CD4-positive, alpha-beta T cell treated with Interleukin-15 for 1 hour (primary cell): Measurements from ENCODE around the gene SIVA1.
"Not testable (repeated sequence)": the region's sequence is repeated elsewhere in the genome, so short reads cannot be mapped to it uniquely, and the experiment has no call there.

ENCODE experiments used
- DNase-seq: peaks from one replicate; pipeline ENCODE4 v3.0.0-alpha.2; 2020

Gene SIVA1

DNA sequence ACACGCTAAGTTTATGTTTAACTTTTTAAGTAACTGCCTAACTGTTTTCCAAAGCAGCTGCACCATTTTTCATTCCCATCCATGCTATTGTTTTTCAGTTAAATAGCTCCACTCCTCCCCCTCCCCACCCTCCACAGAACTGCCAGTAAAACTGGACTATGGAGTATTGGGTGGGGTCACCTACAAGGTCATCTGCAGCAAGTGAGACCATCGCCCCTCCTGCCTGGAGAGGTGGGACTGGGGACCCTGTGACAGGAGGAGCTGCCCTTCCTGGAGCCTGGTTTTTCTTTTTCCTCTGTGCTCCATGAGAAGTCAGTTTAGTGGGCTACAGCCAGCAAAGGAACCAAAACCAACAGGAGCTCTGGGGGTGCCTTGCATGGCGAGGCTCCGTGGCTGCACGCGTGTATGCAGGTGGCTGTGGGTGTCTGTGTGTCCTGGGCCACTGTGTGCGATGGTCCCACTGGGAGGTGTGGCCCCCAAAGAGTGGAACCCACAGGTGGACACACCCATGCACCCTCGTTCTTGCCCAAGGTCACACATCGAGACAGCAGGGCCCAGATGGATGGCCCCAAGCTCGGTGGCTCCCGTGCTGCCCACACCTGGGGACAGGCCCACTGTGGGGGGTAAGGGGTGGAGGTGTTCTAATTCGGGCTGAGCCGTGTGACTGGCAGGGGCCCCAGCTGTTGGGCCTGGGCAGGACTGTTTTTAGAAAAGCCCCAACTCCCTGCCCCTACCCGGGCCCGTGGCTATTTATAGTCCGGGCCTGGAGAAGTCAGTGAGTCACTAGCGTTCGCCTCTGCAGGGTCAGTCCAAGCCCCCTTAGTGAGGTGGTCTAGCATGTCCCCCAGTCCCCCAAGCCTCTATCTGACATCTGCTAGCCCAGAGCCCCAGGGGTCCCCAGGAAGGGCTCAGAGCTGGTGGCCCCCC is 31.2 kb upstream of the SIVA1 start:
- DNase-seq, result no peak

DNA sequence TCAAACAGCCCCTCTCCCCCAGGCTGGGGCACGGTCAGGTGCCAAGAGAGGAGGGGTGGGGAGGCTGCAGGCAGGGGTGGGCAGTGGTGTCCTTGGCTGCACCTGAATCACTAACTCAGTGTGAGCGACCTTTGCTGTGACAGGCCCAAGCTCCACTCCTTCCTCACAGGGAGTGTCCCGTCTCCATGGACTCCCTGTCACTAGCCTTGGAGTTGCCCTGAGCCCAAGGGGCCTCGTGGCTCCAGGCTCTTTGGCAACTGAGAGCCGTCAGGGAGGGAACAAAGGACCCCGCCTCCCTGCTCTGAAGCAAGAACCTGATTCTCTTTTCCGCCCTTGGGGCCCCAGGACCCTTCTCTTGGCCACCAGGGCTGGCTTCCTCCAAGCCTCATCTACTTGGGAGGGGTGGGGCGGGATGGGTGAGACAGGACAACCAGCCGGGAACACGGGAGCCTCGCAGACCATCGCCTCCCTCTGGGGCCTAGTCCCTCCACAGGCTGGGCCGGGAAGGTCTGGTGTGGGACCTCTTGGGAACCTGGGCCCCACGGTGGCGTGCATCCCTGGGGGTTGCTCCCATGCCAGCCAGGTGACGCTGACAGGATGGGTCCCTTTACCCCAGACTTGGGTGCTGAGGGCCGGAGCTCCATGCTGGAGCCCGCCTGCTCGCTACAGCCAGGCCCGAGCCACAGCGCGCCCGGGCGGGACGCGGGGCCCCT is 29.9 kb upstream of the SIVA1 start:
- no peak for DNase-seq

DNA sequence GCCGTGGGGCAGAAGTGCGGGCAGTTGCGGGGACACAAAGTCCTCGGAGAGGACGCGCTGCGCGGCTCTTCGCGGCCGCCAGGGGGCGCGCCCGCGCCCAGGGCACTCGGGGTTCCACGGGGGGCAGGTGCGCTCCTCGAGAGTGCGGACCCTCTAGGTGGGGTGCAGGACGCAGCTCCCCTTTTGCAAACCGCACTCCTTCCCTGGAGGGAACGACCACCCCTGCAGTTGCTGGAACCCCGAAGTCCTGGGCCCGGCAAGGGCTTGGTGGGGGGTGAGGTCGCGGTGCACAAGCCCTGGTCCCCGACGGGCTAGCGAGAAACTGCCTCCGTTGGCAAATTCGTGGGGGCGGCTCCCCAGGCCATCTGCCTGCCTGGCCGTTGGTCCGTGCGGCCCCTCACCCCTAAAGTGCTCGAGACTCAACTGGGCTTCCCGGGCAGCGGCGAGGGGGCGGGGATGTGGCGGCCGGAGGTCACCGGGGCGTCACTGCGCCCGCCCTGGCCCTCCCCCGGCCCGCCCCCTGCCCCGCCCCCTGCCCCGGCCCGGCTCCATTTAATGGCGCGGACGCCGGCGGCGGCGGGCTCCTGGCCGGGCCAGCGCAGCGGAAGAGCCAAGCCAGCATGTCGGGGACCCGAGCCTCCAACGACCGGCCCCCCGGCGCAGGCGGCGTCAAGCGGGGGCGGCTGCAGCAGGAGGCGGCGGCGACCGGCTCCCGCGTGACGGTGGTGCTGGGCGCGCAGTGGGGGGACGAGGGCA is 29.1 kb upstream of the SIVA1 start, which contains the start of gene ADSS1:
ADSS1 (plus strand) TSS at position 579 of the 756 bp plus-strand sequence; CDS start at position 621, 42 bp downstream.
- peak; percentile 48 for DNase-seq

DNA sequence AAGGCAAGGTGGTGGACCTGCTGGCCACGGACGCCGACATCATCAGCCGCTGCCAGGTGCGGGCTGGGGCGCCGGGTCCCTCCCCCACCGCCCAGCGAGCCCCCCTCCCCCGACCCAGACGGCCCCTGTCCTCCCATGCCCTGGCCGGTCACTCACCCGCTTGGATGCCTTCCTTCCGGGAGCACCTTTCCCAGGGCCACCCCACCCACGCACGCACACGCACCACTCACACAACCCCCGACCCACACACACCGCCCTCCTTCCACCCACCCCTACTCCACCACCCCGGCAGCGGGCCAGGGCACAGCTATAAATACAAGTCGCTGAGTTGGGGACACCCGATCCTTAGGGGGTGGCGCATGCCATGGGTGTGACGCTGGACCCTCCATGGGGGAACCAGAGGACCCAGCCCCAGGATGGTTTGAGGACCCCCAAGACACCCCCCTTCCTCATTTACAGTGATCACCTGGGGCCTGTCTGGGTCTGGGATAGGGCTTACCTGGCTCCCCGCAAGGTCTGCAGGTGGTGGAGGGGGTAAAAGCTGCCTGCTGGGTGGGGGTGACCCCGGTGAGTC is 28.5 kb upstream of the SIVA1 start:
- DNase-seq, result no peak

DNA sequence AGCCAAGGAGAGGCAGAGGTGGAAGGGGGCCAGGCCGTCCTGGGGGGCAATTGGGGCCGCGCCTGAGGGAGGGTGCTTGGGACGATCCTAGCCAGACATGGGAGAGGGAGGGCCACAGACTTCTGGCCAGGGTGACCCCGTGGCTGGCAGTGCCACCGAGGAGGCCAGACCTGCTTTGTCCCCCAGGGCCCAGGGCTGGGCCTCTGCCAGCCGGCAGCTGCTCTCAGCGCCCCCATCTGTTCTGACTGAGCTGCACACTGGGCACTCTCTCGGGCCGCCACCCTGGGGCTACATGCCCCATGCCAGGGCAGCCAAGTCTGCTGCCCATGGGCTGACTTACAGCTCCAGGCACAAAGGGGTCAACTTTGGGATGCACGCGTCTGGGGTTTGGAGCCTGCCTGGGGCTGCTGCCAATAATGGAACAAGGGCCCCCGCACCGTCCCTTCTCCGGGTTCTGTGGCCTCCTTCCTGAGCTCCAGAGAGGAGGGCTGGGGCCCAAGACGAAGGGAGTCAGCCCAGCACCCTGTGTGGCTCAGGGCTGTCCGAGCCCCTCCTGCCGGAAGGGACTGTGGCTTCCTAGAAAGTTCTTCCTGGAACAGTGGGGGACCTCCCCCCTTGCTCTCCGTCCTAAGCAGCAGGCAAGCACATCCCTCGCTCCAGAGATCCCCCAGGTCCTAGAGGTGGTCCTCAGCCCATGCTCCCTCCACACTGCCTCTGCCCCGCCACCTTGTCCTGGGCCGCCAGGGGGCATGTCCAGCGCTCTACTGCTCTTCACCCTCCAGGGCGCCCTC is 27.8 kb upstream of the SIVA1 start:
- DNase-seq, result no peak

DNA sequence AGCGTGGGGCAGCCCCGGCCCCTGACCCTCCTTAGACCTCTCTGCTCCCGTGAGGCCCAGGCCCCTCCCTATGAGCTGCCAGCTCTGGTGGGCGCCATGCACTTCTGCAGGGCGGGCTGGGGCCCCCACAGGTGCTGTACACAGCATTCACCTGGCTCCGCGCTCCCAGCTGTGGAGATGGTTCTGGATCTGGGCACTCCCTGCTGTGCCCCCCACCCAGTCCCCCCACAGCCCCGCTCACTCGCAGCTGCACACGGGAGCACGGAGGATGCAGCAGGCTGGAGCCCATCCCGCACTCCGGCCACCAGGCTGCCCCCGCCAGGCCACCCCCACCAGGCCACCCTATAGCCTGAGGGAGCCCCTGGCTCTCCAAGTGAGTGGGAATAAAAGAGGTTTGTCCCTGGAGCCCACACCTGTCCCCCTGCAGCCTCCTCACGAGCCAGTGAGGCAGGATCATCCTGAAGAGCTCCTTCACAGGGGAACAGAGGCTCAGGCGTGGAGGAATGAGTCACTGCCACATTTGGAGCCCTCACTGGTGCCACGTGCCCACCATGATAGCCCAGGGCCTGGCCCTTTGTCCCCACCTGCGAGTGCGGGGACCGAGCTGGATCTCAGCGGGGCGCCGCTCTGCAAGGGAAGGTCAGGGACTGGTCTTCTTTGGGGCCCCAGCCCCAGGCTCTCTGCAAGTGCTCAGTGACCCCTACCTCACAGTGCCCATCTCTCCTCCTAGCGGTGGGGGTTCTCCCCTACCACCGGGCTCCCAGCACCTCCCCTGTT is 27.0 kb upstream of the SIVA1 start:
- DNase-seq, result no peak

DNA sequence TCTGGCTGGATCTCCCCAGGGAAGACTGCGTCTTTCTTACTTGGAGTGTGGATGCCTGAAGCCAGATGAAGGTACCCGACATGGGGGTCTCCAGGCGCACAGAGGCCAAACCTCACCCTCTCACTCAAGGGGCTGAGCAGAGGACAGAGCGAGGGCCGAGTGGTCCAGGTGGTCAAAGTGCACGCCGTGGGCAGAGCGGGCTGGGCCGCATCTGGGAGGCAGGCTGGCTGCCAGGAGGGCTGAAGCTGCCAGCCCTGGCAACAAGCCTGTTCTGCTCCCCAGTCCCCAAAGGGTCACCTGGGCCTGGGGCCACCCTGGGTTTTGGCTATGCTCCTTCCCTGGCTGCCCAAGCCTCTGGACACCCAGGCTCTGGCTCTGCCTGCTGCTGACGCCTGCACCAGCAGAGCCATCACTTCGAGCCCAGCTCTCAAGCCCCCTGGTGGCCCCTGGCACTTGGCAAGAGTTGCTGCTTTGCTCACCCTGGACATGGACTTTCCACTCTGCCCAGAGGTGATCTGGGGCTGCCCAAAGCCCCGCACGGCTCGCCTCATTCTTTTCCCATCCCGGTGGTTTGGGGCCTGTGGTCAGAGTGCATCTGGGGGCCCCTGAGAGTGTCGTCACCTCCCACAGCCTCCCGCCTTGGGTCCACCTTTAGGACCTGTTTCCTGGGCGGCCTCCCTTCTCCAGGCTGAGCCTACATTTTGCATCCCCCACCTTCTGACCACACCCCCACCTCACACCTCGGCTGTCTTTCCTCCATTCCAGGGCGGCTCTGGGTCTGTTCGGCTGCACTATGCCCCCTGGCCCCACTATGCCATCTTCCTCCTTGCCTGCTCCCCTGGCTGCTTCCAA is 26.1 kb upstream of the SIVA1 start:
- no peak for DNase-seq

DNA sequence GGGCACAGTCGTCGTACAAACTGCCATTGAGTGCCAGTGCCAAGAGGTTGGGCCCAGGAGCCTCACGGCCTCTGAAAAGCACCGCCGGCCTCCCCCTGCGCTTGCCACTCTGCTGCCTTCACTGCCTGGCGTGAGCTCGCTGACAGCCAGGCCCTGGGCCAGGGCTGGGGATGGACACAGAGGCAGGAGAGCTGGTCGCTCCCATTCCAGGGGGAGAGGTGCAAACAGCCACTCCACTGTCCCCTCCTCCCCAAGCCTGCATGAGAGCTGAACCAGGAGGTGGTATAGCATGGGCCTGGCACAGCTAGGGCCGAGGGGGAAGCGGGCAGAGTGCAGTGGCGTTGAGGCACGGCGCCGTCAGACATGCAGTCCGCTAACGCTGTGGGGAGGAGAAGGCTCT is 24.3 kb upstream of the SIVA1 start:
- DNase-seq, result no peak

DNA sequence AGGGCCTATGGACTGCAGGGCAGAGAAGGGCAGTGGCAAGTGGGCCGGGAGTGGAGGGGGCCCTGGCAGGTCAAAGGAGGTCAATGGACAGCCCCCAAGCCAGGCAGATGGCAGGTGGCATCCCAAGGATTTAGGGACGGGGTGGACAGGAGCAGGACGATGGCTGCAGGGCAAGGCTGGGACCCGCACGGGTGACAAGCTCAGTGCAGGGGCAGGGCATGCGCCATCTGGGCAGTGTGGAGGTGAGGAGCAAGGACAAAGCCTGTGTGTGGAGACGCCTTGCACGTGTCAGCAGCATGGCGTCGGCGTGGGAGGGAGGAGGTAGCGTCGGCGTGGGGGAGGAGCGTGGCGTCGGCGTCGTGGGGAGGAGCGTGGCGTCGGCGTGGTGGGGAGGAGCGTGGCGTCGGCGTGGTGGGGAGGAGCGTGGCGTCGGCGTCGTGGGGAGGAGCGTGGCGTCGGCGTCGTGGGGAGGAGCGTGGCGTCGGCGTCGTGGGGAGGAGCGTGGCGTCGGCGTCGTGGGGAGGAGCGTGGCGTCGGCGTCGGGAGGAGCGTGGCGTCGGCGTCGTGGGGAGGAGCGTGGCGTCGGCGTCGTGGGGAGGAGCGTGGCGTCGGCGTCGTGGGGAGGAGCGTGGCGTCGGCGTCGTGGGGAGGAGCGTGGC is 23.6 kb upstream of the SIVA1 start:
- DNase-seq, result not testable (repeated sequence)

DNA sequence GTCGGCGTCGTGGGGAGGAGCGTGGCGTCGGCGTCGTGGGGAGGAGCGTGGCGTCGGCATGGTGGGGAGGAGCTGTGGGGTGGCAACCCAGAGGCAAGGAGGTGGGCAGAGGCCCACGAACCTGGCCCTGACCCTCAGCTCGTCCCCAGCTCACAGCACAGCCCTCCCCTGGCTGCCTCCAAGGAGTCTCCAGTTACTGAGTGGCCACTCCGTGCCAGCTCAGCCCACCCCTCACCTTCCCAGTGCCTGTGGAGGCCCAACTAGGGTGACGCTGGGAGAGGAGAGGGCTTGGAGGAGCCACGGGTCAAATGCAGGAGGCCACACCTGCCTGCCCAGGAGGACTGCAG is 23.1 kb upstream of the SIVA1 start:
- no peak for DNase-seq

DNA sequence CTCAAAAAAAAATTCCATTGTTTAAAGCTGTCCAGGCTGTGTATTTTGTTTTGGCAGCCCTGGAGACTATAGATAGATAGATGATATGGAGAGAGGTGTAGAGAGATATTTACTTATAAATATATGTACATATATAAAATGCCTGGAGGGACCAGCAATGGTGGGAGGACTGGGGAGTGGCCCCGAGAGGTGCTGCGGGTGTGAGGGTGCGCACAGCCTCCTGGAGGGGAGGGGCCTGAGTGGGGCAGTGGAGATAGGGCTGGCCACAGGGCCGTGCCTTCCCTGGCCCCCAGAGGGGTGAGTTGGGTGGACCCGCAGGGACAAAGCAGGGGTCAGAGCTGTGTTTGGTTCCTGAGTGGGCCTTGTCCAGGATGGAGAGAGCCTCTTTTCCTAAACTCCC is 22.5 kb upstream of the SIVA1 start:
- no peak for DNase-seq

DNA sequence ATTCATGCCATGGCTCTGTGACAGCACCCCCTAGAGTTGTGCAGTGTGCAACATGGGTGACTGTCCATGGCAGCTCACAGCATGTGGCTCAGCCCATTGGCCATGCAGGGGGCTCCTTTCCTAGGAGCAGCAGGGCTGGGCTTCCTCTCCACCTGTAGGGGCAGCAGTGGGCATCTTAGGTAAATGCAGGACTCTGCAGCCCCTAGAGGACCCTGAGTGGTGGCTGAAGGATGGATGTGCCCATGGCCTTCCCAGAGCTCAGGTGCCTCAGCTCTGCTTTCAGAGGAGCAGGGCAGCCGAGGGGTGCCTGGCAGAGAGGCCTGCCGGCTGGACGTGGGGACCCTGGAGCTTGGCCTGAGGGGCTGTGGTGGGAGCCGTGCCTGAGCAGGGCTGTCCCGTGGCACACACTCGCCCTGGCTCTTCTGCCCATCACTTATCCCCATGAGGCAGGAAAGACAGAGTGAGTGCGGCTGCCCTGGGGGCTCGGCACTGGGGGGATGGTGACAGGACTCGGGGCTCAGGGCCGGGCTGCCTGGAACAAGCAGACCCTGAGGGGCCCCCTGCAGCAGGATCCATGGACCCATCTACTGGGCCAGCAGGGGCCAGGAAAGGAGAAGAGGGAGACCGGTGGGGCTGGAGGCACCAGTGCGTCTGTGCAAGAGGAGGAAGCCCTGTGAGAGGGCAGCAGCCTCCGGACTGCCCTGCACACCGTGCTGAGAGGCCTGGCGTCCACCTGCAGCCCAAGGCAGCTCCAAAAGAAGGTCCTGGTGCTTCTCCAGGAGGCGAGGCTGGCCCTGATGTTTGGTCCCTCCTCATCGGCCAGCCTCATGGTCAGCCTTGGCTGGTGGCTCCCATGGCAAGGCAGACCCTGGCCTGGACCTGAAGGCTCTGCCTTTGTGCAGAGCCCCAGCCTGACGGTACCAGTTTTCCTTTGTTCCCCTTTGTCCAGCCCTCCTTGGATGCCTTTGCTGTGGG is 21.3 kb upstream of the SIVA1 start:
- no peak for DNase-seq

DNA sequence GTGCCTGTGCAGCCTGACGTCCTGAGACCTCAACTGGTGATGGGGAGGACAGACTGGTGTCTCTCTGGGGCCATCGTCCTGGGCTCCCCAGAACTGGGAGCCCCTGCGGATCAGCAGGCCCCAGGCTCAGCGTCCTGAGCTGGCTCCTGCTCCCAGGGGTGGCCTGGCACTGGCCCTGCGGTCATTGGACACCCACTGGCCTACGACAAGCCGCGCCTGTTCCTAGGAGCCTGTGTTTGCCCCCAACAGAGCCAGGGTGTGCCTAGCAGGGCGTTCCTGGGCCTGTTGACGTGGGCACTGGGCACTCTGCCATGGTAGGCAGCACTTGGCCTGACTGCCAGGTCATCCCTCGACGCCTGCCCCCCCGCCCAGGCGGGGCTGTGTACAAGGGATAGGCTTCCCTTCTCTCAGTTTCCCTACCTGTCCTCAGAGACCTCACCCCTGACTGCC is 20.6 kb upstream of the SIVA1 start:
- DNase-seq, result no peak

DNA sequence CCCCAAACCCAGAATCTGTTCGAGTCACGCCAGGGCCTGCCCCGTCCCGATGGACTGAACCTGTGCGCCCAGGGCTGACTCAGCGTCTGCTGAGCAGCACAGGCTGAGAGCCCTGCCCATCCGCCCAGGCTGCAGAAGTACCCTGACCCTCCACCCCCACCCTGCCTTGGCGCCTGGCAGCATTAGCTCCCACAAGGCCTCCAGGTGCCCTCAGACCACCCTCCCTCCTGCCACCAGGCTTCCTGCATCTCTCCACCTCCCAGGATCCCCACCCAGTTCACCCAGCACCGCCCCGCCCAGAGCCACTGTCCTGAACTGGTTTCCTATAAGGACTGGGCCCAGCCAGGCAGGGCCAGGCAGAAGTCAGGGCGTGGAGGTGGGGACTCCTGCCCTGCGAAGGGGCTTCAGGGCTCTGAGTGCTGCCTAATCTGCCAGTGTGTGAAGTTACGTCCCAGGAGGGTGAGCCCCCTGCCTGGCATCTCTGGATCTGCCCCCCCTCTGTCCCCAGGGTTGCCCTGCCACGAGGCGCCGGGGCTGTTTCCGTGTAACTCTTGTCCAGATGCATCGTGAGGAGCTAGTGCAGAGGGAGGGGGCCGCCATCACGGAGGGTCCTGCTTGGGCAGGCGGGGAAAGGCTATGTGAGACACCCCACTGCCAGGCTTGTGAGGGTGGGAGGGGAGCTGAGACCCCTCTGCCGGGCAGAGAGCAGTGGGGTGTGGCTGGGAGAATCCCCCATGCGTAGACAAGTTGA is 19.8 kb upstream of the SIVA1 start:
- no peak for DNase-seq

DNA sequence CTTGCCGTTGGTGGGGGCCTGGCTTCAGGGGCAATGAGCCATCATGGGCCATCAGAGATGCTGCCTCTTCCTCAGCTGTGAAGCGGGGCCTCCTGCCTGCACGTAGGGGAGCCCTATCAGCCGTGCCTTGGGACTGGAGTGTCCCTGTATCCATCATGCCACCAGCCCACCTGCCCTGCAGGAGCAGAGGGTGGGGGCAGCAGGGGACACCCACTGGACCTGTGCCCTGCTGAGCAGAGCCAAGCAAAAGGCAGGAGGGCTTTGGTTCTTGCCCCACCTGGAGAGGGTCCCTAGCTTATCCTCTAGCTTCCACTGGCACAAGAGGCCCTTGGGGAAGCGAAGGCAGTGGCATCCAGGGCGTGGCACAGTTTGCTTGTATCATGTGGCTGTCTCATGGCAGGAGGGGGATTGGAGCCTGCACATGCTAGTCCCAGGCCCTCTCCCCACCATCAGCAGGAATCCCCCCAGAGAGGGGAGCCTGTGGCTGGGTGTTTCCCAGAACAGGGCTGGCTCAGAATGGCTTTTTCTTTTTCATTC is 18.8 kb upstream of the SIVA1 start:
- no peak for DNase-seq

DNA sequence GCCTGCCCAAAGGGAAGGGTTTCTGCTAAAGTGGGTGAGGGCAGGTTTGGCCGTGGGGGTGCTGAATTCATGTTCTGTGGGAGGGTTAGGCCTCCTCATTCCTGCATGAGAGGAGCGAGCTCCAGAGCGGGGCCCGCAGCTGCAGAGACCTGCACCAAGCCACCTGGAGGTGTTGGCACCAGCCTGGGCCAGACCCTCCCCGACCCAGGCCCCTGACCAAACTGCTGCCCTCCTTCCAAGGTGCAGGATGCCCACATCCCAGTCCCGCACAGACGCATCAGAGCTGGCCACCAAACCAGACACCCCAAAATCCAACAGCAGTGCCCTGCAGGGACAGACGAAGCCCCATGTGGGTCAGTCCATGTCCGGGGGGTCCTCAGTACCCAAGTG is 18.4 kb upstream of the SIVA1 start:
- DNase-seq, result no peak

DNA sequence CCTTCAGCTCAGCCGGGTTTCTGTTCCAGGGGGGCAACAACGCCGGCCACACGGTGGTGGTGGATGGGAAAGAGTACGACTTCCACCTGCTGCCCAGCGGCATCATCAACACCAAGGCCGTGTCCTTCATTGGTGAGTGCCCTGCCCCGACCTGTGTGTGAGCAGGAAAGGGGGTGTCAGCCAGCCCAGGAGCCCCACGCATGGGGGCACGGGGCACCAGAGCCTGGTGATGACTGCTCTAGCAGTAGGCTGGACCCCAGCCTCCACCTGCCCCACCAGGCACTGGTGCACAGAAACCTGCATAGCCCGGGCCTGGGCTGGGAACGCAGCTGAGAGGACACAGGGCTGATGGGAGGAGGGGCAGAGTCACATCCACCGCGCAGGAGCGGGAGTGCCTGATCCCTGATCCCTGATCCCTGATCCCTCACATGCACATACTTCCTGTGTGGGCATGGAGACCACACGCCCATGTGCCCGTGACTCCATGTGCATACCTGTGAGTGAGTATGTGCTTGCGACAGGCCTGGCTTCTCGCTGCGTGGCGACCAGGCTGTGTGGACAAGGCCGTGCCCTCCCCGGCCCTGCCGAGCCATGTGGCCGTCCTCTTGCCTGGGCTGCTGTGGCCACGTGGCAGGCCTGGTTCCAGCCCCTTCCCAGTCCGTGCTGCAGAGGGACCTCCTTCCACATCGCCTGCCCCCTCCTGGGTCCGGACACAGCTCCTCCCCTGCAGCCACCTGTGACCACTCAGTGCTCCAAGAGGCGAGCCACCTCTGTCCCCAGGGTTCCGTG is 17.8 kb upstream of the SIVA1 start:
- no peak for DNase-seq
